ENCODE data around the gene MSH3. TPM values are rescaled to one million over a fixed set of nuclear protein-coding genes. Genes with fewer than 3 reads are reported as not detected.

MSH3 gene
- total and polyA plus RNA-seq, 2 donors from 2014 or later, result 7.0 to 22.1 TPM

DNA sequence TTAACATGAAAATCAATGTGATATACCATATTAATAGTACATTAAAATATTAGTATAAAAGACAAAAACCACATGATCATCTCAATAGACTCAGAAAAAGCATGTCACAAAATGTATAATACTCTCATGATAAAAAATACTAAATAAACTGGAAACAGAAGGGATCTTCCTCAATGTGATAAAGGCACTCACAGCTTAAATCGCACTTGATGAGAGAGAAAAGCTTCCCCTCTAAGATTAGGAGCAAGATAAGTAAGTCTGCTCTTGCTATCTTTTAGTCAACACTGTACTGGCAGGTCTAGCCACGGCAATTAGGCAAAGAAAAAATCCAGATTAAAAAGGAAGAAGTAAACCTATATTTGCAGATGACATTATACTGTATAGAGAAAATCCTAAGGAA, 21.8 kb upstream of the MSH3 start:
- no peak overlapping the region for H3K4me3 ChIP-seq (ENCODE audit: low read length in 3 of 3)
- no peaks in the 10 kb centered on the region for H3K9me3 ChIP-seq (ENCODE audit: control insufficient read depth in 2 of 3, insufficient read depth in 1 of 3, low read length in 3 of 3)
- H3K4me1 ChIP-seq (ENCODE audit: control insufficient read depth in 2 of 3, insufficient read depth in 2 of 3, low read depth in 1 of 3, low read length in 3 of 3), result no peaks in the 10 kb centered on the region
- no peaks in the 10 kb centered on the region for H3K27me3 ChIP-seq (ENCODE audit: control insufficient read depth, insufficient read depth, low read length)
- intact Hi-C loops (cut with DNase I), result no loop called here
- H3K9ac ChIP-seq (ENCODE audit: low read length in 3 of 3), result no peak overlapping the region
- FAIRE-seq (peak; percentile 6), DNase-seq (no peak)
- H3K36me3 ChIP-seq (ENCODE audit: control insufficient read depth in 2 of 3, insufficient read depth in 3 of 3, low read length in 3 of 3), result peaks cover 0 to 4% (median 0%) of the 10 kb centered on the region in 3 donors
- TF ChIP-seq, protein P1, sequence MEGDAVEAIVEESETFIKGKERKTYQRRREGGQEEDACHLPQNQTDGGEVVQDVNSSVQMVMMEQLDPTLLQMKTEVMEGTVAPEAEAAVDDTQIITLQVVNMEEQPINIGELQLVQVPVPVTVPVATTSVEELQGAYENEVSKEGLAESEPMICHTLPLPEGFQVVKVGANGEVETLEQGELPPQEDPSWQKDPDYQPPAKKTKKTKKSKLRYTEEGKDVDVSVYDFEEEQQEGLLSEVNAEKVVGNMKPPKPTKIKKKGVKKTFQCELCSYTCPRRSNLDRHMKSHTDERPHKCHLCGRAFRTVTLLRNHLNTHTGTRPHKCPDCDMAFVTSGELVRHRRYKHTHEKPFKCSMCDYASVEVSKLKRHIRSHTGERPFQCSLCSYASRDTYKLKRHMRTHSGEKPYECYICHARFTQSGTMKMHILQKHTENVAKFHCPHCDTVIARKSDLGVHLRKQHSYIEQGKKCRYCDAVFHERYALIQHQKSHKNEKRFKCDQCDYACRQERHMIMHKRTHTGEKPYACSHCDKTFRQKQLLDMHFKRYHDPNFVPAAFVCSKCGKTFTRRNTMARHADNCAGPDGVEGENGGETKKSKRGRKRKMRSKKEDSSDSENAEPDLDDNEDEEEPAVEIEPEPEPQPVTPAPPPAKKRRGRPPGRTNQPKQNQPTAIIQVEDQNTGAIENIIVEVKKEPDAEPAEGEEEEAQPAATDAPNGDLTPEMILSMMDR (IDR thresholded peaks at IDR 0.05; ENCODE audit: borderline replicate concordance, extremely low read depth, insufficient read depth), result no peak
- no peak overlapping the region for H3K27ac ChIP-seq (ENCODE audit: low read depth in 2 of 2, low read length in 2 of 2)

DNA sequence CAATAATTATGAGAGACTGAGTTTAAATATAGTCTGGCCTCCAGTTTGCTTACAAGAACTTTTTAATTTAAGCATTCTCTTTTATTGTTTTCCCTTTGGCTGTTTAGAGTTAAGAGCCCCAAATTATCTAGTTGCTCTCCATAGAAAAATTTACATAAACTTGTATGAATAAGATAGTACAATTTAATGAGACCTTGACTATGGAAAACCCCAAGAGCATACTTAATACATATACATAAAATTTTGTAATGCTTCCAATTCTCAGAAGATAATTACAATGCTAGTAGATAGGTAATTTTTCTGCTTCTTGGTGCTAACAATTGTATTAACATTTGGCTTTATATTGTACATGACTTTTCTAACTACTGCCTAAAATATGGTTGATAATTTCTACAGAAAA, 20.3 kb upstream of the MSH3 start:
- Histone ChIP-seq H3K4me3 (ENCODE audit: low read length in 3 of 3) (no peak overlapping the region), H3K9ac (ENCODE audit: low read length in 3 of 3) (no peak overlapping the region), H3K27ac (ENCODE audit: low read depth in 2 of 2, low read length in 2 of 2) (no peak overlapping the region), H3K4me1 (ENCODE audit: control insufficient read depth in 2 of 3, insufficient read depth in 2 of 3, low read depth in 1 of 3, low read length in 3 of 3) (no peaks in the 10 kb centered on the region), H3K27me3 (ENCODE audit: control insufficient read depth, insufficient read depth, low read length) (no peaks in the 10 kb centered on the region), H3K9me3 (ENCODE audit: control insufficient read depth in 2 of 3, insufficient read depth in 1 of 3, low read length in 3 of 3) (no peaks in the 10 kb centered on the region), H3K36me3 (ENCODE audit: control insufficient read depth in 2 of 3, insufficient read depth in 3 of 3, low read length in 3 of 3) (peaks cover 0 to 9% (median 0%) of the 10 kb centered on the region in 3 donors)
- FAIRE-seq (no peak), DNase-seq (no peak)
- TF ChIP-seq, protein P1 (IDR thresholded peaks at IDR 0.05; ENCODE audit: borderline replicate concordance, extremely low read depth, insufficient read depth), result no peak
- intact Hi-C loops (cut with DNase I), result no loop called here

DNA sequence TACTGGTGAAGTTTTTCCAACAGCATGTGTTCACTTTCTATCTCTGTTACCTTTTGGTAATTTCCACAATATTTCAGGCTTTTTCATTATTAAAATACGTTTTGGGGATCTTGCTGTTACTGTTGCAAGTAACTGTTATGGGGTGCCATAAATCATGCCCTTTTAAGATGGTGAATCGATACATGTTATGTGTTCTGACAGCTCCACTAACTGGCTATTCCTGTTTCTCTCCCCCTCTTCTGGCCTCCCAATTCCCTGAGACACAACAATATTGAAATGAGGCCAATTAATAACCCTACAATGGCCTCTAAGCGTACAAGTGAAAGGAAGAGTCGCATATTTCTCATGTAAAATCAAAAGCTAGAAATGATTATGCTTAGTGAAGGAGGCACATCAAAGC, 13.1 kb upstream of the MSH3 start:
- no peak overlapping the region for H3K27ac ChIP-seq (ENCODE audit: low read depth in 2 of 2, low read length in 2 of 2)
- H3K9me3 ChIP-seq (ENCODE audit: control insufficient read depth in 2 of 3, insufficient read depth in 1 of 3, low read length in 3 of 3), result no peaks in the 10 kb centered on the region
- FAIRE-seq (no peak), DNase-seq (no peak)
- no peak overlapping the region for H3K4me3 ChIP-seq (ENCODE audit: low read length in 3 of 3)
- intact Hi-C loops (cut with DNase I), result no loop called here
- no peaks in the 10 kb centered on the region for H3K27me3 ChIP-seq (ENCODE audit: control insufficient read depth, insufficient read depth, low read length)
- TF ChIP-seq, protein P1 (IDR thresholded peaks at IDR 0.05; ENCODE audit: borderline replicate concordance, extremely low read depth, insufficient read depth), result no peak
- peaks cover 0 to 20% (median 4%) of the 10 kb centered on the region in 3 donors for H3K36me3 ChIP-seq (ENCODE audit: control insufficient read depth in 2 of 3, insufficient read depth in 3 of 3, low read length in 3 of 3)
- no peak overlapping the region for H3K9ac ChIP-seq (ENCODE audit: low read length in 3 of 3)
- no peaks in the 10 kb centered on the region for H3K4me1 ChIP-seq (ENCODE audit: control insufficient read depth in 2 of 3, insufficient read depth in 2 of 3, low read depth in 1 of 3, low read length in 3 of 3)

- no peak for FAIRE-seq
- TF ChIP-seq, protein P1 (IDR thresholded peaks at IDR 0.05; ENCODE audit: borderline replicate concordance, extremely low read depth, insufficient read depth), result no peak
- Histone ChIP-seq H3K4me1 (ENCODE audit: control insufficient read depth in 2 of 3, insufficient read depth in 2 of 3, low read depth in 1 of 3, low read length in 3 of 3) (no peaks in the 10 kb centered on the region), H3K9me3 (ENCODE audit: control insufficient read depth in 2 of 3, insufficient read depth in 1 of 3, low read length in 3 of 3) (no peaks in the 10 kb centered on the region), H3K27ac (ENCODE audit: low read depth in 2 of 2, low read length in 2 of 2) (no peak overlapping the region), H3K4me3 (ENCODE audit: low read length in 3 of 3) (no peak overlapping the region), H3K27me3 (ENCODE audit: control insufficient read depth, insufficient read depth, low read length) (no peaks in the 10 kb centered on the region), H3K9ac (ENCODE audit: low read length in 3 of 3) (no peak overlapping the region), H3K36me3 (ENCODE audit: control insufficient read depth in 2 of 3, insufficient read depth in 3 of 3, low read length in 3 of 3) (peaks cover 2 to 15% (median 7%) of the 10 kb centered on the region in 3 donors)
- DNase-seq, result no peak
- intact Hi-C loops (cut with DNase I), result no loop called here
Measured at GRCh38 chr5:80644900-80645299, 9.6 kb upstream of the MSH3 start.
